Astrocyte (in vitro differentiated cells and primary cell): ENCODE measurements around the gene HS3ST3A1. TPM values are rescaled to one million over a fixed set of nuclear protein-coding genes. Genes with fewer than 3 reads are reported as not detected.

Experiments
- DNase-seq: peaks from one replicate; pipeline ENCODE4 v3.0.0-alpha.2; 2010; ENCODE audit warnings: low read depth
- FAIRE-seq: peaks from 2 replicates; lab custom pipeline; 2011; peaks lifted over from hg19 to GRCh38; lab: Jason Lieb, UNC
- H2AFZ ChIP-seq: 2 replicates; pipeline ENCODE4 v1.6.0; 2012; ENCODE audit warnings: low read depth, low read length, inconsistent platforms
- H3K27ac ChIP-seq: 2 replicates; pipeline ENCODE4 v1.5.1; 2011; ENCODE audit warnings: low read depth, low read length, inconsistent platforms
- H3K27me3 ChIP-seq: 2 replicates; pipeline ENCODE4 v1.6.0; 2011; ENCODE audit warnings: low read length, inconsistent platforms; ENCODE audit not compliant: insufficient read depth
- H3K36me3 ChIP-seq: 2 replicates; pipeline ENCODE4 v1.5.1; 2011; ENCODE audit warnings: low read length, inconsistent platforms; ENCODE audit not compliant: insufficient read depth
- H3K4me1 ChIP-seq: 2 replicates; pipeline ENCODE4 v1.5.1; 2011; ENCODE audit warnings: low read length, inconsistent platforms; ENCODE audit not compliant: insufficient read depth
- H3K4me2 ChIP-seq: 2 replicates; pipeline ENCODE4 v1.6.0; 2012; ENCODE audit warnings: low read length, inconsistent platforms
- H3K4me3 ChIP-seq: 2 replicates; pipeline ENCODE4 v1.5.1; 2011; ENCODE audit warnings: low read depth, mild to moderate bottlenecking, low read length, inconsistent platforms; ENCODE audit not compliant: insufficient read depth
- H3K79me2 ChIP-seq: 2 replicates; pipeline ENCODE4 v1.6.0; 2012; ENCODE audit warnings: mild to moderate bottlenecking, low read length, inconsistent platforms; ENCODE audit not compliant: insufficient read depth
- H3K9ac ChIP-seq: 2 replicates; pipeline ENCODE4 v1.6.0; 2012; ENCODE audit warnings: mild to moderate bottlenecking, low read length, inconsistent platforms
- H3K9me3 ChIP-seq: 2 replicates; pipeline ENCODE4 v1.5.1; 2012; ENCODE audit warnings: low read depth, mild to moderate bottlenecking, low read length, inconsistent platforms; ENCODE audit not compliant: insufficient read depth
- H4K20me1 ChIP-seq: 2 replicates; pipeline ENCODE4 v1.6.0; 2012; ENCODE audit warnings: low read length, inconsistent platforms; ENCODE audit not compliant: insufficient read depth
- H3K27ac Mint-ChIP-seq: one replicate; pipeline ENCODE4 v1.8.0; 2021; ENCODE audit warnings: mild to moderate bottlenecking, mixed read lengths; ENCODE audit not compliant: unreplicated experiment
- H3K27me3 Mint-ChIP-seq: one replicate; pipeline ENCODE4 v1.8.0; 2021; ENCODE audit warnings: low read depth, mixed read lengths; ENCODE audit not compliant: unreplicated experiment
- H3K36me3 Mint-ChIP-seq: one replicate; pipeline ENCODE4 v1.8.0; 2021; ENCODE audit warnings: low read depth, mixed read lengths; ENCODE audit not compliant: unreplicated experiment
- H3K4me1 Mint-ChIP-seq: one replicate; pipeline ENCODE4 v1.8.0; 2021; ENCODE audit warnings: low read depth, mixed read lengths; ENCODE audit not compliant: unreplicated experiment
- H3K4me3 Mint-ChIP-seq: one replicate; pipeline ENCODE4 v1.8.0; 2021; ENCODE audit warnings: mild to moderate bottlenecking, moderate library complexity, mixed read lengths; ENCODE audit not compliant: unreplicated experiment
- H3K9me3 Mint-ChIP-seq: one replicate; pipeline ENCODE4 v1.8.0; 2021; ENCODE audit warnings: mild to moderate bottlenecking, mixed read lengths; ENCODE audit not compliant: unreplicated experiment
- EZH2 ChIP-seq: IDR thresholded peaks from 2 replicates; pipeline ENCODE4 v1.6.1; 2012; ENCODE audit warnings: mild to moderate bottlenecking, low read length, inconsistent platforms; ENCODE audit not compliant: insufficient read depth
- total RNA-seq: library from RNA; stranded (reverse); gene quantifications from 2 replicates; pipeline ENCODE4 v1.2.1, GENCODE V29; 2021
- TF ChIP-seq, protein P1 (sequence below): IDR thresholded peaks from 2 replicates; pipeline ENCODE4 v1.5.1; 2011; ENCODE audit warnings: low read depth, mild to moderate bottlenecking, inconsistent platforms, low read length, moderate library complexity; ENCODE audit not compliant: insufficient read depth

Gene HS3ST3A1
- total RNA-seq, 1 donor from 2014 or later = 7.6 TPM

DNA sequence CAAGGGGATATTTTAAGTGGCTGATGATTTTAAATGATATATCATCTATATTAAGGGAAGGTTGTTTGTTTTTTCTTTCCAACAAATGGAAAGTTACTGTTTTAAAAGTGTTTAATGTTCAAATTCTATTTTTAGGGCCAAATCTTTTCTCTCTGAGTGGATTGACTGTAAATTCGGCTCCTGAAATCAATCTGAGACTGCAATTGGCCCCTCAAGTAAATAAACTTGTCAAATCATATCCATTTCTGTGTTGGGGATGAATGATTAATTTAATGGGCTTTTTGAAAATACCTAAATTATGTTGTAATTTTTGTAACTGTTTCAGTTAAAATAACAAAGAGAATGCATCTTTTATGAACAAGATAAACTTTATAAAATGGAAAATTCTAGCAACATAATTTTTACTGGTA lies 2.6 kb downstream of the HS3ST3A1 start:
- TF ChIP-seq, protein P1, sequence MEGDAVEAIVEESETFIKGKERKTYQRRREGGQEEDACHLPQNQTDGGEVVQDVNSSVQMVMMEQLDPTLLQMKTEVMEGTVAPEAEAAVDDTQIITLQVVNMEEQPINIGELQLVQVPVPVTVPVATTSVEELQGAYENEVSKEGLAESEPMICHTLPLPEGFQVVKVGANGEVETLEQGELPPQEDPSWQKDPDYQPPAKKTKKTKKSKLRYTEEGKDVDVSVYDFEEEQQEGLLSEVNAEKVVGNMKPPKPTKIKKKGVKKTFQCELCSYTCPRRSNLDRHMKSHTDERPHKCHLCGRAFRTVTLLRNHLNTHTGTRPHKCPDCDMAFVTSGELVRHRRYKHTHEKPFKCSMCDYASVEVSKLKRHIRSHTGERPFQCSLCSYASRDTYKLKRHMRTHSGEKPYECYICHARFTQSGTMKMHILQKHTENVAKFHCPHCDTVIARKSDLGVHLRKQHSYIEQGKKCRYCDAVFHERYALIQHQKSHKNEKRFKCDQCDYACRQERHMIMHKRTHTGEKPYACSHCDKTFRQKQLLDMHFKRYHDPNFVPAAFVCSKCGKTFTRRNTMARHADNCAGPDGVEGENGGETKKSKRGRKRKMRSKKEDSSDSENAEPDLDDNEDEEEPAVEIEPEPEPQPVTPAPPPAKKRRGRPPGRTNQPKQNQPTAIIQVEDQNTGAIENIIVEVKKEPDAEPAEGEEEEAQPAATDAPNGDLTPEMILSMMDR = no peak
- DNase-seq = no peak
- no peaks in the 10 kb centered on the region for H3K27me3 ChIP-seq
- H3K4me1 Mint-ChIP-seq = peaks cover 16% of the 10 kb centered on the region
- peaks cover 4% of the 10 kb centered on the region for H3K36me3 Mint-ChIP-seq
- peak overlapping the region; percentile 87 for H3K4me3 Mint-ChIP-seq
- H2AFZ ChIP-seq = no peak overlapping the region
- H3K9me3 ChIP-seq = no peaks in the 10 kb centered on the region
- no peak for FAIRE-seq
- peak overlapping the region; percentile 92 for H3K4me2 ChIP-seq
- peak overlapping the region; percentile 92 for H3K9ac ChIP-seq
- no peaks in the 10 kb centered on the region for H4K20me1 ChIP-seq
- H3K36me3 ChIP-seq = no peaks in the 10 kb centered on the region
- H3K27me3 Mint-ChIP-seq = peaks cover 3% of the 10 kb centered on the region
- H3K4me1 ChIP-seq = peaks cover 28% of the 10 kb centered on the region
- H3K9me3 Mint-ChIP-seq = peaks cover under 1% of the 10 kb centered on the region
- H3K79me2 ChIP-seq = peaks cover 75% of the 10 kb centered on the region
- H3K27ac Mint-ChIP-seq = peak overlapping the region; percentile 71
- peak overlapping the region; percentile 87 for H3K4me3 ChIP-seq
- H3K27ac ChIP-seq = peak overlapping the region; percentile 85

DNA sequence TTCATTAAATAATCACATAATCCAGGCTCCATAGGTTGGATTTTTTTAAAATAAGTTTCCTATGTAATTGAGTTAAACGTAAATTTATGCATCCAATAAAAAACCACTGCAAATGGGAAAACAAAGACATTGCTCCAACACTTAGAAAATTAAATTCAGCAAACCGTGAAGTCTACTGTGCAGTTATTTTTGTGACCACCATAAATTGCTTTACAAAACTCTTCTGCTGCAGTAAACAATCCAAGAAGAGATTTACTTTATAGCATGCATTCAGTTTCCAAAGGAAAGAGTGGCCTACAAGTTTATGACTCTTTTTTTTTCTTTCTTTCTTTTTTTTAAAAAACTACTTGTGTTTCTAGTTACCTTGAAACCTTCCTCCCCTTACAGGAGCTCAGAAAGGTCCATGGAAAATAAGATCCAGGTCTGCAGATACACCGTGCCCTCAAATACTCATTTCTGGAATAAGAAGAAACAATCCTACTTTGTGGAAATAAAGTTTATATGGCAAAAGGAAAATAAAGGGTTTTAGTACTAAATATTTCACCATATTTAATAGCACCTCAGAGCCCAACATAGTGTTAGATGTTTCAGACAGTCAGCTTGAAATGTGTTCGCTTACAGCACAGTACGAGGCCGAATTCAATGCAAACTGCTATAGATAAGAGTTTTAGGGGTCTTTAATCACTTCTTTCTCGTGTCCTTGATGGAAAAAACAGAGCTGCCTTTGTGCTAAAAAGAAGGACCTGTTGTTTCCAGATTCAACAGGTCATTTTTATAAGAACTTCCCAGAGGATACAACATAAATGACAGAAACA lies 3.2 kb downstream of the HS3ST3A1 start:
- H3K27ac ChIP-seq = peak overlapping the region; percentile 85
- Mint-ChIP-seq H3K27ac (peak overlapping the region; percentile 71), H3K4me1 (peaks cover 21% of the 10 kb centered on the region), H3K9me3 (no peaks in the 10 kb centered on the region), H3K4me3 (peak overlapping the region; percentile 87), H3K36me3 (peaks cover 4% of the 10 kb centered on the region), H3K27me3 (peaks cover 2% of the 10 kb centered on the region)
- no peak for FAIRE-seq
- peak overlapping the region; percentile 92 for H3K9ac ChIP-seq
- DNase-seq = no peak
- no peaks in the 10 kb centered on the region for H3K9me3 ChIP-seq
- TF ChIP-seq, protein P1 = no peak
- no peak for TF ChIP-seq EZH2
- H3K79me2 ChIP-seq = peaks cover 81% of the 10 kb centered on the region
- peak overlapping the region; percentile 92 for H3K4me2 ChIP-seq
- H3K36me3 ChIP-seq = no peaks in the 10 kb centered on the region
- peaks cover 34% of the 10 kb centered on the region for H3K4me1 ChIP-seq
- no peaks in the 10 kb centered on the region for H4K20me1 ChIP-seq
- no peaks in the 10 kb centered on the region for H3K27me3 ChIP-seq
- H3K4me3 ChIP-seq = peak overlapping the region; percentile 87
- no peak overlapping the region for H2AFZ ChIP-seq
